GM23338 (cell line): ENCODE measurements around the gene PASK. TPM values are rescaled to one million over a fixed set of nuclear protein-coding genes. Genes with fewer than 3 reads are reported as not detected.

Source experiments
- ATAC-seq: fragments of 200-7000 bp; cut with Tn5 transposase; 3 replicates; pipeline ENCODE4 v1.9.1; 2020
- DNase-seq: peaks from one replicate; pipeline ENCODE4 v3.0.0-alpha.2; 2015; ENCODE audit warnings: low spot score
- H2AFZ ChIP-seq: fragments of 200-600 bp; sonication (generic); 2 replicates; pipeline ENCODE4 v1.8.0; 2016; ENCODE audit warnings: antibody characterized with exemption, mild to moderate bottlenecking, moderate library complexity
- H3F3A ChIP-seq: fragments of 200-600 bp; sonication (generic); replicated peaks from 2 replicates; pipeline ENCODE4 v1.8.0; 2017; ENCODE audit warnings: antibody characterized with exemption, mixed run types, low read depth
- H3K27ac ChIP-seq: fragments of 200-600 bp; sonication (generic); 2 replicates; pipeline ENCODE4 v1.6.1; 2016; ENCODE audit warnings: low read depth
- H3K27me3 ChIP-seq: fragments of 200-600 bp; sonication (generic); 2 replicates; pipeline ENCODE4 v1.8.0; 2016; ENCODE audit warnings: mild to moderate bottlenecking, mixed run types, moderate library complexity; ENCODE audit not compliant: insufficient read depth
- H3K36me3 ChIP-seq: fragments of 200-600 bp; sonication (generic); 2 replicates; pipeline ENCODE4 v1.8.0; 2016; ENCODE audit warnings: mild to moderate bottlenecking; ENCODE audit not compliant: insufficient read depth
- H3K4me1 ChIP-seq: fragments of 200-600 bp; sonication (generic); 2 replicates; pipeline ENCODE4 v1.8.0; 2016; ENCODE audit warnings: mild to moderate bottlenecking, moderate library complexity; ENCODE audit not compliant: insufficient read depth
- H3K4me2 ChIP-seq: fragments of 200-600 bp; sonication (generic); 2 replicates; pipeline ENCODE4 v1.7.1; 2017; ENCODE audit warnings: mixed run types
- H3K4me3 ChIP-seq: fragments of 200-600 bp; sonication (generic); 2 replicates; pipeline ENCODE4 v1.6.1; 2016; ENCODE audit warnings: mixed run types
- H3K79me2 ChIP-seq: fragments of 200-600 bp; sonication (generic); replicated peaks from 2 replicates; pipeline ENCODE4 v1.8.0; 2017; ENCODE audit warnings: mild to moderate bottlenecking; ENCODE audit not compliant: insufficient read depth
- H3K9me2 ChIP-seq: fragments of 200-600 bp; sonication (generic); 2 replicates; pipeline ENCODE4 v1.8.0; 2017; ENCODE audit not compliant: insufficient read depth
- H4K20me1 ChIP-seq: fragments of 200-600 bp; sonication (generic); replicated peaks from 2 replicates; pipeline ENCODE4 v1.8.0; 2017; ENCODE audit warnings: mild to moderate bottlenecking; ENCODE audit not compliant: insufficient read depth
- H3K27ac Mint-ChIP-seq: 2 replicates; pipeline ENCODE4 v1.8.0; 2020; ENCODE audit warnings: inconsistent platforms, mild to moderate bottlenecking, moderate library complexity, mixed read lengths
- H3K27me3 Mint-ChIP-seq: 3 replicates; pipeline ENCODE4 v1.8.0; 2022; ENCODE audit warnings: low read depth, mild to moderate bottlenecking, moderate library complexity, mixed read lengths, inconsistent platforms; ENCODE audit not compliant: insufficient read depth, poor library complexity
- H3K36me3 Mint-ChIP-seq: 3 replicates; pipeline ENCODE4 v1.8.0; 2021; ENCODE audit warnings: low read depth, mild to moderate bottlenecking, inconsistent platforms, moderate library complexity, mixed read lengths
- H3K4me1 Mint-ChIP-seq: 3 replicates; pipeline ENCODE4 v1.8.0; 2020; ENCODE audit warnings: mild to moderate bottlenecking, inconsistent platforms, mixed read lengths
- H3K4me3 Mint-ChIP-seq: 3 replicates; pipeline ENCODE4 v1.8.0; 2021; ENCODE audit warnings: moderate library complexity, mild to moderate bottlenecking, inconsistent platforms, mixed read lengths
- H3K9me3 Mint-ChIP-seq: 3 replicates; pipeline ENCODE4 v1.8.0; 2020; ENCODE audit warnings: moderate library complexity, mild to moderate bottlenecking, inconsistent platforms, mixed read lengths
- EZH2 ChIP-seq: fragments of 200-600 bp; sonication (generic); IDR thresholded peaks from one replicate; pipeline ENCODE4 v1.8.0; 2017; ENCODE audit warnings: antibody characterized with exemption, mild to moderate bottlenecking, low read depth; ENCODE audit not compliant: unreplicated experiment
- EZH2phosphoT487 ChIP-seq: fragments of 200-600 bp; sonication (generic); IDR thresholded peaks from one replicate; pipeline ENCODE4 v1.8.1; 2018; ENCODE audit warnings: antibody characterized with exemption; ENCODE audit not compliant: unreplicated experiment
- JUNB ChIP-seq: IDR thresholded peaks from one replicate; pipeline ENCODE4 v1.6.1; 2016; ENCODE audit warnings: antibody characterized with exemption; ENCODE audit not compliant: unreplicated experiment
- NANOG ChIP-seq: IDR thresholded peaks from 2 replicates; pipeline ENCODE4 v1.6.1; 2016; ENCODE audit warnings: antibody characterized with exemption, borderline replicate concordance
- STAT1 ChIP-seq: IDR thresholded peaks from one replicate; pipeline ENCODE4 v1.6.1; 2016; ENCODE audit warnings: antibody characterized with exemption; ENCODE audit not compliant: unreplicated experiment
- ZNF331 ChIP-seq: fragments of 250-450 bp; sonication (Bioruptor Pico); IDR thresholded peaks from 2 replicates; pipeline ENCODE4 v1.5.0; 2020; ENCODE audit warnings: low read depth, mild to moderate bottlenecking, moderate library complexity
- polyA plus RNA-seq: library from polyadenylated mRNA; unstranded; fragments of >200 nt; fragmentation: Nextera tagmentation; extraction: Ambion mirVana; gene quantifications from 2 replicates; pipeline ENCODE4 v1.2.1, GENCODE V29; 2016
- total RNA-seq: library from RNA; depleted of rRNA; stranded (reverse); fragments of >200 nt; shearing (Covaris generic); gene quantifications from 2 replicates; pipeline ENCODE4 v1.2.3, GENCODE V29; 2014
- TF ChIP-seq, protein P1 (sequence below): fragments of 250-450 bp; sonication (Bioruptor Pico); IDR thresholded peaks from 2 replicates; pipeline ENCODE4 v1.5.0; 2020; ENCODE audit warnings: mild to moderate bottlenecking, moderate library complexity
- TF ChIP-seq, protein P2 (sequence below): IDR thresholded peaks from 2 replicates; pipeline ENCODE4 v1.6.1; 2016; ENCODE audit warnings: antibody characterized with exemption

Gene PASK
- total and polyA plus RNA-seq, 2 experiments from 2014 or later, result 12.5 to 38.4 TPM

GRCh38 chr2:241126771-241127202, 22.5 kb downstream of the PASK start (continued):
- TF ChIP-seq, protein P1, sequence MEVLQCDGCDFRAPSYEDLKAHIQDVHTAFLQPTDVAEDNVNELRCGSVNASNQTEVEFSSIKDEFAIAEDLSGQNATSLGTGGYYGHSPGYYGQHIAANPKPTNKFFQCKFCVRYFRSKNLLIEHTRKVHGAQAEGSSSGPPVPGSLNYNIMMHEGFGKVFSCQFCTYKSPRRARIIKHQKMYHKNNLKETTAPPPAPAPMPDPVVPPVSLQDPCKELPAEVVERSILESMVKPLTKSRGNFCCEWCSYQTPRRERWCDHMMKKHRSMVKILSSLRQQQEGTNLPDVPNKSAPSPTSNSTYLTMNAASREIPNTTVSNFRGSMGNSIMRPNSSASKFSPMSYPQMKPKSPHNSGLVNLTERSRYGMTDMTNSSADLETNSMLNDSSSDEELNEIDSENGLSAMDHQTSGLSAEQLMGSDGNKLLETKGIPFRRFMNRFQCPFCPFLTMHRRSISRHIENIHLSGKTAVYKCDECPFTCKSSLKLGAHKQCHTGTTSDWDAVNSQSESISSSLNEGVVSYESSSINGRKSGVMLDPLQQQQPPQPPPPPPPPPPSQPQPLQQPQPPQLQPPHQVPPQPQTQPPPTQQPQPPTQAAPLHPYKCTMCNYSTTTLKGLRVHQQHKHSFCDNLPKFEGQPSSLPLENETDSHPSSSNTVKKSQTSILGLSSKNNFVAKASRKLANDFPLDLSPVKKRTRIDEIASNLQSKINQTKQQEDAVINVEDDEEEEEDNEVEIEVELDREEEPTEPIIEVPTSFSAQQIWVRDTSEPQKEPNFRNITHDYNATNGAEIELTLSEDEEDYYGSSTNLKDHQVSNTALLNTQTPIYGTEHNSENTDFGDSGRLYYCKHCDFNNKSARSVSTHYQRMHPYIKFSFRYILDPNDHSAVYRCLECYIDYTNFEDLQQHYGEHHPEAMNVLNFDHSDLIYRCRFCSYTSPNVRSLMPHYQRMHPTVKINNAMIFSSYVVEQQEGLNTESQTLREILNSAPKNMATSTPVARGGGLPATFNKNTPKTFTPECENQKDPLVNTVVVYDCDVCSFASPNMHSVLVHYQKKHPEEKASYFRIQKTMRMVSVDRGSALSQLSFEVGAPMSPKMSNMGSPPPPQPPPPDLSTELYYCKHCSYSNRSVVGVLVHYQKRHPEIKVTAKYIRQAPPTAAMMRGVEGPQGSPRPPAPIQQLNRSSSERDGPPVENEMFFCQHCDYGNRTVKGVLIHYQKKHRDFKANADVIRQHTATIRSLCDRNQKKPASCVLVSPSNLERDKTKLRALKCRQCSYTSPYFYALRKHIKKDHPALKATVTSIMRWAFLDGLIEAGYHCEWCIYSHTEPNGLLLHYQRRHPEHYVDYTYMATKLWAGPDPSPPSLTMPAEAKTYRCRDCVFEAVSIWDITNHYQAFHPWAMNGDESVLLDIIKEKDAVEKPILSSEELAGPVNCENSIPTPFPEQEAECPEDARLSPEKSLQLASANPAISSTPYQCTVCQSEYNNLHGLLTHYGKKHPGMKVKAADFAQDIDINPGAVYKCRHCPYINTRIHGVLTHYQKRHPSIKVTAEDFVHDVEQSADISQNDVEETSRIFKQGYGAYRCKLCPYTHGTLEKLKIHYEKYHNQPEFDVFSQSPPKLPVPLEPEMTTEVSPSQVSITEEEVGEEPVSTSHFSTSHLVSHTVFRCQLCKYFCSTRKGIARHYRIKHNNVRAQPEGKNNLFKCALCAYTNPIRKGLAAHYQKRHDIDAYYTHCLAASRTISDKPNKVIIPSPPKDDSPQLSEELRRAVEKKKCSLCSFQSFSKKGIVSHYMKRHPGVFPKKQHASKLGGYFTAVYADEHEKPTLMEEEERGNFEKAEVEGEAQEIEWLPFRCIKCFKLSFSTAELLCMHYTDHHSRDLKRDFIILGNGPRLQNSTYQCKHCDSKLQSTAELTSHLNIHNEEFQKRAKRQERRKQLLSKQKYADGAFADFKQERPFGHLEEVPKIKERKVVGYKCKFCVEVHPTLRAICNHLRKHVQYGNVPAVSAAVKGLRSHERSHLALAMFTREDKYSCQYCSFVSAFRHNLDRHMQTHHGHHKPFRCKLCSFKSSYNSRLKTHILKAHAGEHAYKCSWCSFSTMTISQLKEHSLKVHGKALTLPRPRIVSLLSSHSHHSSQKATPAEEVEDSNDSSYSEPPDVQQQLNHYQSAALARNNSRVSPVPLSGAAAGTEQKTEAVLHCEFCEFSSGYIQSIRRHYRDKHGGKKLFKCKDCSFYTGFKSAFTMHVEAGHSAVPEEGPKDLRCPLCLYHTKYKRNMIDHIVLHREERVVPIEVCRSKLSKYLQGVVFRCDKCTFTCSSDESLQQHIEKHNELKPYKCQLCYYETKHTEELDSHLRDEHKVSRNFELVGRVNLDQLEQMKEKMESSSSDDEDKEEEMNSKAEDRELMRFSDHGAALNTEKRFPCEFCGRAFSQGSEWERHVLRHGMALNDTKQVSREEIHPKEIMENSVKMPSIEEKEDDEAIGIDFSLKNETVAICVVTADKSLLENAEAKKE, result no peak
- no peak for TF ChIP-seq EZH2phosphoT487
- no peak for TF ChIP-seq ZNF331 (CRISPR knock-in tag)
- no peak for TF ChIP-seq STAT1
- no peak for TF ChIP-seq JUNB
- TF ChIP-seq, protein P2, sequence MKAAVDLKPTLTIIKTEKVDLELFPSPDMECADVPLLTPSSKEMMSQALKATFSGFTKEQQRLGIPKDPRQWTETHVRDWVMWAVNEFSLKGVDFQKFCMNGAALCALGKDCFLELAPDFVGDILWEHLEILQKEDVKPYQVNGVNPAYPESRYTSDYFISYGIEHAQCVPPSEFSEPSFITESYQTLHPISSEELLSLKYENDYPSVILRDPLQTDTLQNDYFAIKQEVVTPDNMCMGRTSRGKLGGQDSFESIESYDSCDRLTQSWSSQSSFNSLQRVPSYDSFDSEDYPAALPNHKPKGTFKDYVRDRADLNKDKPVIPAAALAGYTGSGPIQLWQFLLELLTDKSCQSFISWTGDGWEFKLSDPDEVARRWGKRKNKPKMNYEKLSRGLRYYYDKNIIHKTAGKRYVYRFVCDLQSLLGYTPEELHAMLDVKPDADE, result no peak

GRCh38 chr2:241126201-241126611, 23.1 kb downstream of the PASK start:
- H3K27ac ChIP-seq, result no peak overlapping the region
- H3K36me3 ChIP-seq, result peaks cover under 1% of the 10 kb centered on the region; the same call in 1 of the 2 replicates
- H3K4me3 ChIP-seq, result no peak overlapping the region
- H3K79me2 ChIP-seq, result no peaks in the 10 kb centered on the region
- H3K4me3 Mint-ChIP-seq, result no peak overlapping the region
- peaks cover 26% of the 10 kb centered on the region for H3K36me3 Mint-ChIP-seq
- no peaks in the 10 kb centered on the region for H3K4me1 Mint-ChIP-seq
- no peak overlapping the region for H2AFZ ChIP-seq
- no peaks in the 10 kb centered on the region for H3F3A ChIP-seq
- no peaks in the 10 kb centered on the region for H3K9me2 ChIP-seq
- no peak for ATAC-seq
- H3K27me3 ChIP-seq, result no peaks in the 10 kb centered on the region
- no peak overlapping the region for H3K4me2 ChIP-seq
- no peaks in the 10 kb centered on the region for H3K4me1 ChIP-seq
- no peaks in the 10 kb centered on the region for H4K20me1 ChIP-seq
- no peak overlapping the region for H3K27ac Mint-ChIP-seq
- H3K27me3 Mint-ChIP-seq, result no peaks in the 10 kb centered on the region
- H3K9me3 Mint-ChIP-seq, result no peaks in the 10 kb centered on the region
- DNase-seq, result no peak
- TF ChIP-seq NANOG, result no peak
- TF ChIP-seq EZH2, result no peak
- no peak for TF ChIP-seq EZH2phosphoT487
- TF ChIP-seq, protein P1, result no peak
